GM18867 (cell line): Measurements from ENCODE around the gene FAP.

Experiments used
- ATAC-seq: cut with Tn5 transposase; IDR thresholded peaks from one replicate; pipeline ENCODE4 v1.9.1; 2021; ENCODE audit warnings: mild to moderate bottlenecking, moderate library complexity; ENCODE audit not compliant: unreplicated experiment

Gene FAP

GRCh38 chr2:162127422-162127821 is 115.8 kb downstream of the FAP start:
- ATAC-seq, result no peak

GRCh38 chr2:162126527-162126926 is 116.7 kb downstream of the FAP start:
- peak; percentile 7 for ATAC-seq

- ATAC-seq, result peak; percentile 94
Observed at GRCh38 chr2:162126111-162126519, 117.1 kb downstream of the FAP start.

GRCh38 chr2:162125138-162125537 is 118.1 kb downstream of the FAP start:
- no peak for ATAC-seq

- ATAC-seq, result peak; percentile 35
Observed at GRCh38 chr2:162123806-162124758, 119.2 kb downstream of the FAP start.
